ENCODE measurements around the gene TBL2. TPM values are rescaled to one million over a fixed set of nuclear protein-coding genes. Genes with fewer than 3 reads are reported as not detected.
"Not testable (repeated sequence)": the region's sequence is repeated elsewhere in the genome, so short reads cannot be mapped to it uniquely, and the experiment has no call there.

TBL2 gene
- total RNA-seq, 1 donor from 2014 or later: 36.9 TPM

DNA sequence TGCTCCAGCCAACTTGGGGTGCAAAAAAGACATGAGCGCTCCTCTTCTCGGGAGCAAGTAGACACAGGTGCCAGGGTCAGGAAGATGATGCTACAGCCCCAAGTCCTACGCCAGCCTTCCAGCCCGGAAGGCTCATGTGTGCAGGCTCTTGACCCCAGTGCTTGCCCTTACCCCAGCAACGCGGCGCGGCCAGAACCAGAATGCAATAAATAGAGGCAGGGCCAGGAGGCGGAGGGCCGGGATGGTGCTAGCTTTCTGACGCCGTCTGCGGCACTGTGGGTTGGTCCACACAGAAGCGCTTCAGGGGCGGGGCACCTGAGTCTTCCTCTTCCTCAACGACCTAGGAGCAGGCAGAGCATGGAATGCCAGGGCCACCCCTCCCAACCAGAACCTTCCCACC lies 41.3 kb downstream of the TBL2 start:
- no peak for DNase-seq (ENCODE audit: low spot score)

- no peak for DNase-seq (ENCODE audit: low spot score)
These were observed 41.9 kb downstream of the TBL2 start for GRCh38 chr7:73536479-73536878.

GRCh38 chr7:73535918-73536317 lies 42.5 kb downstream of the TBL2 start:
- not testable (repeated sequence) for DNase-seq (ENCODE audit: low spot score)

DNA sequence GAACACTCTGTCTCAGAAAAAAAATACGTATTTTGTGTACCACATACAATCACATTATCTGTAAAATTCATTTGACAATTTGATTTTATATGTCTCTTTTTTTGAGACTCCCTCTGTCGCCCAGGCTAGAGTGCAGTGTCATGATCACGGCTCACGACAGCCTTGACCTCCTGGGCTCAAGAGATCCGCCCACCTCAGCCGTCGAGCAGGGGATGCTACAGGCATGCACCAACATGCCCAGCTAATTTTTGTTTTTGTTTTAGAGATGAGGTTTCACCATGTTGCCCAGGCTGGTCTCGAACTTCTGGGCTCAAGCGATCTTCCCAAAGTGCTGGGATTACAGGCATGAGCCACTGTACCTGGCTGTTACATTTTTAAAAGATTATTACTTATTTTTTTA lies 44.6 kb downstream of the TBL2 start:
- DNase-seq (ENCODE audit: low spot score): no peak

GRCh38 chr7:73532224-73532623 lies 46.2 kb downstream of the TBL2 start:
- DNase-seq (ENCODE audit: low spot score): no peak

- DNase-seq (ENCODE audit: low spot score): no peak
These were observed 47.6 kb downstream of the TBL2 start for GRCh38 chr7:73530800-73531199.

DNA sequence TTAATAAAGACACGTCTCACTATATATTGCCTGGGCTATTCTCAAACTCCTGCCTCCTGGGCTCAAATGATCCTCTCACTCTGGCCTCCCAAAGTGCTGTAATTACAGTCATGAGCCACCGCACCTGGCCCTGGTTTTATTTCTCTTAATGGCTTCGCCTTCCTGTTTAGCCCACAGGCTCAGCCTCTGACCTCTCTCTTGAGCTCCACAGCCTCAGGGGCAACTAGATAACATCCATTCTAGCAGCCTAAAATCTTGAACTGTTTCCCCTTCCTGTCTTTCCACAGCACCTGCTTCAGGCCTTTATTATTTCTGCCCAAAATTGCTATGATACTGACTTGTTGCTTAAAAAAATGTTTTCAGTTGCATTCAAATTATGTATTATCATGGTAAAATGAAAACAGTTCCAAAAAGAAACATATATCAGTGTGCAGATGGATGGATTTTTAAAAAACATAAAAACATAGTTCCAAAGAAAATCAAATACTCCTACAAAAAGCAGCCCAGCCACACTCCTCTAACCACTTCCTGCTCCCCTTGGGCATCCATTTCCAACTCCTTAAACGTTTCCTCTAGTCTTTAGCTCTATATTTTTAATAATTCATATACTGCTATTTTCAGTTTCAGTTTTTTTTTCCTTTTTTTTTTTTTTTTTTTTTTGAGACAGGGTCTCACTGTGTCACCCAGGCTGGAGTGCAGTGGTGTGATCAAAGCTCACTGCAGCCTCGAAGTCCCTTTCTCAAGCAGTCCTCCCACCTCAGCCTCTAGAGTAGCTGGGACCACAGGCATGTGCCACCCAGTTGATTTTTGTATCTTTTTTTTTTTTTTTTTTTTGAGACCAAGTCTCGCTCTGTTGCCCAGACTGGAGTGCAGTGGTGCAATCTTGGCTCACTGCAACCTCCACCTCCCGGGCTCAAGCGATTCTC lies 51.2 kb downstream of the TBL2 start:
- DNase-seq (ENCODE audit: low spot score): no peak

DNA sequence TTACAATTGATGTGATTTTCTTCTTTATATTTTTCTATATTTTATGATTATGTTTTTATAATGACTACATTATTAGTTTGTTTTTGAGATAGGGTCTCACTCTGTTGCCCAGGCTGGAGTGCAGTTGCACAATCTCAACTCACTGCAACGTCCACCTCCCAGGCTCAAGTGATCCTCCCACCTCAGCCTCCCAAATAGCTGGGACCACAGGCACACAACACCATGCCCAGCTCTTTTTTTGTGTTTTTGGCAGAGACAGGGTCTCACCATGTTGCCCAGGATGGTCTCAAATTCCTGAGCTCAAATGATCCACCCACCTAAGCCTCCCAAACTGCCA lies 52.3 kb downstream of the TBL2 start:
- not testable (repeated sequence) for DNase-seq (ENCODE audit: low spot score)

- DNase-seq (ENCODE audit: low spot score): peak; percentile 99
These were observed 56.1 kb downstream of the TBL2 start, which contains the start of gene BAZ1B for GRCh38 chr7:73522105-73522872. TSS of gene BAZ1B (minus strand) at chr7:73522293. CDS start at chr7:73521933, 360 bp downstream.

GRCh38 chr7:73521636-73522104 lies 56.7 kb downstream of the TBL2 start:
- DNase-seq (ENCODE audit: low spot score): peak; percentile 90

DNA sequence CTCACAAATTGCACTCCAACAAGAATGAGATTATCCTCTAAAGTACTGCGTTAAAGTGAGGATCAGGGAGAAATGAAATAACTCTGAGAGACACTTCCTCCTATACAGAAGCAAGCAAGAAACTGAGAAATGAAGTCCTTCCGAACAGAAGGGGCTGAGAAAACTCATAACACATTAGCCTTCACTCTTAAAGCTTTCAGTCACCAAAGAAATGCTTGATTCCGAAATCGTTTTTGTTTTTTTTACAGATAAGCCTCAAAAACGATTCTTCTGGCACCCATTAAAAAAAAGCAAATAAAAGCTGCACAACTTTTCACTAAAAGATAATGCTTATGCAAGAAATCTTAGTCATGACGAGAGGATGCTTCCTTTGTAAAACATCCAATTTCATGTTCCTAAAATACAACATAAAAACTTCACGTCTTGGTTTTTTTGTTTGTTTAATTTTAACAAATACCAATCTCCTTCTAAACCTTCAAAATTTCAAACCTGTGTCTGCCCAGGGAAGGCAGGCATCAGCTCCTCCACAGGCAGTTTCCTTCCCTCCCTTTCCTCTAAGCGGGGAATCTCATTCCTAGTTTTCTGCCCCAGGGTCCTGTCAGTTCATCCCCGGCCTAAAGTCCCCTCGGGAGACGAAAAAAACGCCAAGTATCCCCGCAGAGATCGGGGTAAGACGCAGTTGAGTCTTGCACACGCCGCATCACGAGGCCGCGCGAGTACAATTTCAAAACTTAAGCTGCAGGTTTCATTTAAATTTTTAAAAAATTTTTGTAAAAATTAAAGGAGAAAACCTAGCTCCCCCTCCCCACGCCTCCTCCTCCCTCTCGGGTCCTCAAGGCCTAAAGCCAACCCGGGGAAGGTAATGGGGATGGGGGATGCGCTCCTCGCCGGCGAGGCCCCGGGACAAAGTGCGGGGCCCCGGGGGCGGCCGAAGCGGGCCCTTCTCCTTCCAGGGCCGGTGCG lies 57.4 kb downstream of the TBL2 start:
- DNase-seq (ENCODE audit: low spot score): no peak

- DNase-seq (ENCODE audit: low spot score): peak; percentile 64
These were observed 58.3 kb downstream of the TBL2 start for GRCh38 chr7:73519867-73520672.

DNA sequence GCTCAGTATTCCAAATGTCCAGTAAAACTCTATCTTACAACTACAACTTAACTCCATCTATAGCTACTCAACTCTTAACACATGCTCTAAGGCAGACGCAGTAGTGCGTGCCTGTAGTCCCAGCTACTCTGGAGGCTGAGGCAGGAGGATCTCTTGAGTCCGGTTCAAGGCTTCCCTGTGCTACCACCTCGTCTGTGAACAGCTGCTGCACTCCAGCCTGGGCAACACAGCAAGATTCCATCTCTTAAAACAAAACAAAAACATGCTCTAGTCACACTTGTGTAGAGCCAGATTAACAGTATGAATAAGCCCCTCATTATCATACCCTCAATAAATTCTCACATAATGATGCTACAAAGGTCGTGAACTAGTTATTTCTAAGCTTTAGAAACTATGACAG lies 59.9 kb downstream of the TBL2 start:
- peak; percentile 24 for DNase-seq (ENCODE audit: low spot score)

Other genes starting within 250 kb of the TBL2 start
- gene FZD9, start 144.8 kb downstream of the TBL2 start, total RNA-seq: 0.77 TPM
- gene BAZ1B, start 56.3 kb downstream of the TBL2 start, total RNA-seq: 54.5 TPM
- 80.1 TPM for gene BCL7B, start 20.9 kb downstream of the TBL2 start, total RNA-seq
- 91.5 TPM for gene MLXIPL, start 45.9 kb upstream of the TBL2 start, total RNA-seq
- gene VPS37D, start 89.3 kb upstream of the TBL2 start, total RNA-seq: 2.0 TPM
- 11.7 TPM for gene DNAJC30, start 104.9 kb upstream of the TBL2 start, total RNA-seq
- 51.9 TPM for gene BUD23, start 105.0 kb upstream of the TBL2 start, total RNA-seq
- gene STX1A, start 141.1 kb upstream of the TBL2 start, total RNA-seq: 3.5 TPM
- 14.3 TPM for gene ABHD11, start 160.2 kb upstream of the TBL2 start, total RNA-seq
- not detected for gene CLDN3, start 191.7 kb upstream of the TBL2 start, total RNA-seq

Measured in mesenteric fat pad (tissue), 1 donor.